Epidermal melanocyte (primary cell): Measurements from ENCODE around the gene HID1.

ENCODE experiments used
- DNase-seq: peaks from one replicate; pipeline ENCODE4 v3.0.0; 2011; ENCODE audit warnings: low spot score; ENCODE audit not compliant: insufficient read length

HID1 gene

GRCh38 chr17:74949455-74950115, 23.0 kb downstream of the HID1 start:
- DNase-seq = no peak

- DNase-seq = no peak
These were observed 25.4 kb downstream of the HID1 start for GRCh38 chr17:74947041-74947754.

DNA sequence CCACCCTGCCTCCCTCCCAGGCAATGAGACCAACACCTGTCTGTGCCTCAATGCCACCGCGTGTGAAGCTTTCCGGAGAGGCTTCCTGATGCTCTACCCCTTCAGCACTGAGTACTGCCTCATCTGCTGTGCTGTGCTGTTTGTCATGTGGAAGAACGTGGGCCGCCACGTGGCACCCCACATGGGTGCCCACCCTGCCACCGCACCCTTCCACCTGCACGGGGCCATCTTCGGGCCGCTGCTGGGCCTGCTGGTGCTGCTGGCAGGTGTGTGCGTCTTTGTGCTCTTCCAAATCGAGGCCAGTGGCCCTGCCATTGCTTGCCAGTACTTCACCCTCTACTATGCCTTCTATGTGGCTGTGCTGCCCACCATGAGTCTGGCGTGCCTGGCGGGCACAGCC, 25.9 kb downstream of the HID1 start:
- no peak for DNase-seq

- no peak for DNase-seq
These were observed 27.0 kb downstream of the HID1 start for GRCh38 chr17:74945543-74945942.

DNA sequence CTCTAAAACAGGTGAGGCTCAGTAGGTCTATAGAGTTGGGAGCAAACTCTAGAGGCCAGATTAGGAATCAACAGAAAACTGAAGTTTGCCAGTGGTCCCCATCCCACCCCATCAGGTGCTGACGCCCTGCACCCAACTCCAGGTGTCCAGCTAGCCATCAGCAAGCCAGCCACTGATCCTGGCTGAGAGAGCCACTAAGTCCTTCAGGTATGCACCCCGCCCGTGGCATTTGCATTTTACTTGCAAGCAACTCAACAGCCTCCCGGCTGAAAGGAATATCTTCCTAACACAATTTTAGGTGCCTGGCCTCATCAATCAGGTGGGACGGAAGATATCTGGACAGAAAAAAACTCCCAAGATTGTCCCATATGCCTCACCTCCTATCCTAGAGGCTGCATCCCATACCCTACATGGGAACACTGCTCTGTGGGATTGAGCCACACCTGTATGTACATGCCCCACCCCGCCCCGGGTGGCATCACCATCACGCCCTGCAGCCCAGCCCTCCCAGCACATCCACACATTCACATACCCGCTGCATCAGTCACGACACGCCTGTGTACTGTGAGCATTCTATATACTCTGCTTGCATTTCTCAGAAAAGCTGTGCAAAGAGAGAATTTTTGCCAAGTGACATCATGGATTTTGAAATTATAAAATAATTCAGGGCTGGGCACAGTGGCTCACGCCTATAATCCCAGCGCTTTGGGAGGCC, 28.6 kb downstream of the HID1 start:
- no peak for DNase-seq

- no peak for DNase-seq
These were observed 31.3 kb downstream of the HID1 start for GRCh38 chr17:74941128-74941725.

DNA sequence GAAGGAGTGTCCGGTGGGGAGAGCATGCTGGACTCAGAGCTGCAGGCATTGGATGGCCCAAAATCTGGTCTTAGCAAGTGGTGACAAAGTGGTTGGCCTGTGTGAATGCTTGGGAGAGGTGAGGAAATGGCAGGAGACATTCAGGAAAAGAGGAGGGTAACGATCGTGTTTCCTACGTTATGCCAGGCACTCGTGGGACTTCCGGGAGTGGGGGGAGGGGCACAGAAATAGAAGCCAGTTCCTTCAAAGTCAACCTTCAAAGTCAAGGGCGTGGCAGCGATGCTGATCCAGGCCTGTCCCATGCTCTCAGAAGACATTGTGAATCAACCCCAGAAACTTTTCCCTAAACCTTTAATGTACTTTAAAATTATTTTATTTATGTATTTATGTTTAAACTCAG, 33.0 kb downstream of the HID1 start:
- no peak for DNase-seq

DNA sequence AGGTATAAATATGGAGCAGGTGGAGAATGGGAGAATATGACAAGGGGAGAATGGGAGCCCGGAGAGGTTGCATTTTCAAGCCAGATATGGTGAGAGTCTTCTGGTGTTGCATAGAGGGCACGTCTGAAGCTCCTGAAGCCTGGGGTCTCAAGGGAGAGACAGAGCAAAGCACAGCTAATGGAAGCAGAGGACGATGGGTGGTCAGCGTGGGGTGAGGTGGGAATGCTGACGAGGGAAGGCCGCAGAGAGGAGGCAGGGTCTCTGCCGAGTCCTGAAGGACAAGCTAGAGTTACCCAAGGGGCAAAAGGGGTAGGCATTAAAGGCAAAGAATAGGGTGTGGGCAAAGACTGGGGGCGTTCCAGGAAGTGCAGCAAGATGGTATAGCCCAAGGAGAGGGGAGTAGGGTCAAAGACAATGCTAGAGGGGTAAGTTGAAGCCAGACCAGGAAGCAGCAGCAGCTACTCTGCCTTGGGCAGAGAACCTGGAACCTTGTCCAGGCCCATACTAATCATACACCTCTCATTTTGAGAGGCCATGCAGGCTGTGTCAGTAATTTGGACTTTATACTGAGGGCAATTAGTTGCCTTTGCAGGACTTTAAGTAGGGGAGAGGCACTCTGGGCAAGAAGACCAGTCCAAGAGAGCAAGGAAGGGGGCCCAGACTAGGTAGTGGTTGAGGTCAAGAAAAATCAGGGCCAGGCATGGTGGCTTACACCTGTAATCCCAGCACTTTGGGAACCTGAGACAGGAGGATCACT, 34.2 kb downstream of the HID1 start:
- no peak for DNase-seq

GRCh38 chr17:74937064-74938051, 35.2 kb downstream of the HID1 start:
- DNase-seq = no peak

DNA sequence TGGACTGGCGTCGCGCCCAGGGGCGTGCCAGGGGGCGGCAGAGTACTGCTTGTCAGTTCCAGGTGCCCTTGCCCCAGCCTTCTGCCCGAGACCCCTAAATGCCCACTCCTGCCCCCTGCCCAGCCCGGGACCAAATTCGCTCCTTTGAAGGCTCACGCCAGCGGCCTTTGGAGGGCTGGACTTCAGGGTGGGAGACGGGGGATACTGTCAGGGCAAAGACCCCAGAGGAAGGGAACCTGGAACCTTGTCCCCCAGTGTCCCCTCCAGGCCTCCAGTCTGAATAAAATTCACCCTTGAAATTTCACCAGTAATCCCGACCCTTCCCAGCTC, 36.1 kb downstream of the HID1 start:
- no peak for DNase-seq

- DNase-seq = no peak
These were observed 36.7 kb downstream of the HID1 start, which contains the start of gene OTOP3 for GRCh38 chr17:74935585-74936469. OTOP3 (plus strand) TSS chr17:74935898; CDS start chr17:74935922, 24 bp downstream.

DNA sequence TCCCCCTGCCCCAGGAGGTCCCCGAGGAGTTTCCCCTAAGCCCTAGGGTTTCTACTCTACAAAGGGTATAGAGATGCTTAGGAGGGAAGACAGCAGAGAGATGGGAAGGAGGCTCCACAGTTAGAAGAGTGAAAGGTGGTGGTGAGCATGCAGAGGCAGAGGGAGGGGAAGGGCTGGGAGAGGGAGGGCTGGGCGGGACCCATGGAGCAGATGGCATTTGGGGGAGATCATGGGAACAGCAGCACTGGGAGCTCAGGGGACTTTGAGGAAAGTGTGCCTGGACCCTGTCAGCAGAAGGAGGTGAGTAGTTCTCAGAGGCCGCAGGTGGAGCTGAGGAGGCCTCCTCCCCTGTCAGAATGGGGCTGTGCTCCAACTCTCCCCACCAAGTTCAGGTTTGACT, 37.5 kb downstream of the HID1 start:
- DNase-seq = no peak

DNA sequence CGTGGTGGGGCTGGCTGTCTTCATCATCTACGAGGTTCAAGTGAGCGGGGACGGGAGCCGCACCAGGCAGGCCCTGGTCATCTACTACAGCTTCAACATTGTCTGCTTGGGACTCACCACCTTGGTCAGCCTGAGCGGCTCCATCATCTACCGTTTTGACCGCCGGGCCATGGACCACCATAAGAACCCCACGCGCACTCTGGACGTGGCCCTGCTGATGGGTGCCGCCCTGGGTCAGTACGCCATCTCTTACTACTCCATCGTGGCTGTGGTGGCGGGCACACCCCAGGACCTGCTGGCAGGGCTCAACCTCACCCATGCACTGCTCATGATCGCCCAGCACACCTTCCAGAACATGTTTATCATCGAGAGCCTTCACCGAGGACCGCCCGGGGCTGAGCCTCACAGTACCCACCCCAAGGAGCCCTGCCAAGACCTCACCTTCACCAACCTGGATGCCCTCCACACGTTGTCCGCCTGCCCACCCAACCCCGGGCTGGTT, 42.0 kb downstream of the HID1 start:
- no peak for DNase-seq

- no peak for DNase-seq
These were observed 43.8 kb downstream of the HID1 start for GRCh38 chr17:74928786-74929185.

GRCh38 chr17:74925242-74925641, 47.3 kb downstream of the HID1 start:
- DNase-seq = no peak

- no peak for DNase-seq
These were observed 48.2 kb downstream of the HID1 start, which contains the start of gene OTOP2 for GRCh38 chr17:74924250-74924948. OTOP2 (plus strand) TSS chr17:74924273; CDS start chr17:74924633, 360 bp downstream.

DNA sequence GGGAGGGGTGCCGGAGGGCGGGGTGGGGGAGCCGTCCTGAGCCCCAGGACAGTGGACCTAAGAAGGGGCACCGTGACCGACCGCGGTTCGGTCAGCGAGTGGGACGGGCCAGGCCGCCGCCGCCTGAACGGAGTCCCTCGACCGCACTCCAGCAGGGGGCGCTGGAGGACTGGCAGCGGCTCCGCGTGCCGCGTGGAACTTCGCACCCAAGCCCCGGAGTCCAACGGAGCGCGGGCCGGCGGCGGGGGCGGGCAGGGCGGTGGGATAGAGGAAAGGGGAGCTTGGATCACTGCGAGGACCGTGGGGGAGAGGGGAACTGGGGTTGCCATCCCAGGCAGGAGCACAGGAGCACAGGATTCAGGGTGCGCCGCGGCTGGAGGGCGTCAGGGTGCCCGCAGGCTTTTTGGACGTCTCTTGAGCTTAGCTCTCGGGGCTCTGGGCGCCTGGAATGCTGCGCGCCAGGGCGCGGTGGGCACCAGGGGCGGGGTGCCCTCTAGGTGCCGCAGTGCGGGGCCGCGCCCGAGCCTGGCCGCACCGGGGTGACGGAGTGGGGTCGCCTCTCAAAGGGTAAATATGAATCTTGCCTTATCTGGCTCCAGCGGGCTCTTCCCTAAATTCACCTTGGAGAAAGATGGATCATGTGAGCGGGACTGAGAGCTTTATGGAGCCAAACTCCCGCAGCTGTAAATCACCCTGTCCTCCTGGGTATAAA, 48.9 kb downstream of the HID1 start:
- peak; percentile 42 for DNase-seq
